ENCODE data around the gene SNAI3. TPM values are rescaled to one million over a fixed set of nuclear protein-coding genes. Genes with fewer than 3 reads are reported as not detected.

SNAI3 gene
- total RNA-seq, 4 donors from 2014 or later: 0.14 to 0.43 TPM; not detected in 2

DNA sequence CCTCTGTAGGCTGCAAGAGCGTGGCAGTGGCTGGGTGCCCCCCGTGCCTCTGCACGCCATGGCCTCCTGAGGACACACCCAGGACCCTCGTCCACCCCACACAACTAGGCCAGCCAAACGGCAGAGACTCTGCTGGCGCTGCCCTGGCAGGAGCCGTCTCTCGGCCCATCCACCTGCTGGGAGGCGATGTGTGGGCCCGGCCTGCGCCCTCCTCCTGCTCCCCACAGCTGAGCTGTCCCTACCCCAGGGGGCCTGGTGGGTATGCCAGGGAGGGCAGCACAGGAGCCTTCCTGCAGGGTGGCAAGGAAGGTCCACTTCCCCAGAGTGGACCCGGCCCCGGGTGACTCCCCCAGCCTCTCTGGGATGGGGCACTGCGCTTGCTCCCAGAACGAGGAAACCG is 12.9 kb upstream of the SNAI3 start:
- Histone ChIP-seq H3K27ac (no peak overlapping the region), H3K36me3 (no peaks in the 10 kb centered on the region), H3K9me3 (no peaks in the 10 kb centered on the region), H3K4me3 (no peak overlapping the region), H3K4me1 (no peaks in the 10 kb centered on the region), H3K27me3 (no peaks in the 10 kb centered on the region)
- intact Hi-C loops (cut with DNase I; ENCODE audit: low total_unique reads): no loop called here
- TF ChIP-seq, protein P1, sequence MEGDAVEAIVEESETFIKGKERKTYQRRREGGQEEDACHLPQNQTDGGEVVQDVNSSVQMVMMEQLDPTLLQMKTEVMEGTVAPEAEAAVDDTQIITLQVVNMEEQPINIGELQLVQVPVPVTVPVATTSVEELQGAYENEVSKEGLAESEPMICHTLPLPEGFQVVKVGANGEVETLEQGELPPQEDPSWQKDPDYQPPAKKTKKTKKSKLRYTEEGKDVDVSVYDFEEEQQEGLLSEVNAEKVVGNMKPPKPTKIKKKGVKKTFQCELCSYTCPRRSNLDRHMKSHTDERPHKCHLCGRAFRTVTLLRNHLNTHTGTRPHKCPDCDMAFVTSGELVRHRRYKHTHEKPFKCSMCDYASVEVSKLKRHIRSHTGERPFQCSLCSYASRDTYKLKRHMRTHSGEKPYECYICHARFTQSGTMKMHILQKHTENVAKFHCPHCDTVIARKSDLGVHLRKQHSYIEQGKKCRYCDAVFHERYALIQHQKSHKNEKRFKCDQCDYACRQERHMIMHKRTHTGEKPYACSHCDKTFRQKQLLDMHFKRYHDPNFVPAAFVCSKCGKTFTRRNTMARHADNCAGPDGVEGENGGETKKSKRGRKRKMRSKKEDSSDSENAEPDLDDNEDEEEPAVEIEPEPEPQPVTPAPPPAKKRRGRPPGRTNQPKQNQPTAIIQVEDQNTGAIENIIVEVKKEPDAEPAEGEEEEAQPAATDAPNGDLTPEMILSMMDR (IDR thresholded peaks at IDR 0.05): no peak
- TF ChIP-seq POLR2A (IDR thresholded peaks at IDR 0.05): no peak
- no peak for DNase-seq

DNA sequence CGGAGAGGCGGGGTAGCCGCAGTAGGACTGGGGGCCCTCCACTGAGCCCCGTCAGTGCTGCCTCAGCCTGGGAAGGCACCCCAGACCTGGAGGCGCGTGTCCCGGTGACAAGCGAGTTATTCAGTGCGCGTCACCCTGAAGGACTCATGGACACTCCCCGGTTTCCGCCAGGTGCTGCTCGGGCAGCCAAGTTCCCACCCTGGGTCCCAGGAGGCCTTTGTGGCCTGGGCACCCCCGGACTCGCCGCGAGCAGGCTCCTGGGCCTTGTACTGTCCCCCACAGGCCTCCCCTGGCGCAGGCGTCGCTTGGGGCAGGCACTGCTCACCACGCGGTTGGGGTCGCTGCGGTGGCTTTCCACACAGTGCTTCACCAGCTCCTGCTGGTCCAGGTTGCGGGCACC is 12.3 kb upstream of the SNAI3 start:
- intact Hi-C loops (cut with DNase I; ENCODE audit: low total_unique reads): no loop called here

DNA sequence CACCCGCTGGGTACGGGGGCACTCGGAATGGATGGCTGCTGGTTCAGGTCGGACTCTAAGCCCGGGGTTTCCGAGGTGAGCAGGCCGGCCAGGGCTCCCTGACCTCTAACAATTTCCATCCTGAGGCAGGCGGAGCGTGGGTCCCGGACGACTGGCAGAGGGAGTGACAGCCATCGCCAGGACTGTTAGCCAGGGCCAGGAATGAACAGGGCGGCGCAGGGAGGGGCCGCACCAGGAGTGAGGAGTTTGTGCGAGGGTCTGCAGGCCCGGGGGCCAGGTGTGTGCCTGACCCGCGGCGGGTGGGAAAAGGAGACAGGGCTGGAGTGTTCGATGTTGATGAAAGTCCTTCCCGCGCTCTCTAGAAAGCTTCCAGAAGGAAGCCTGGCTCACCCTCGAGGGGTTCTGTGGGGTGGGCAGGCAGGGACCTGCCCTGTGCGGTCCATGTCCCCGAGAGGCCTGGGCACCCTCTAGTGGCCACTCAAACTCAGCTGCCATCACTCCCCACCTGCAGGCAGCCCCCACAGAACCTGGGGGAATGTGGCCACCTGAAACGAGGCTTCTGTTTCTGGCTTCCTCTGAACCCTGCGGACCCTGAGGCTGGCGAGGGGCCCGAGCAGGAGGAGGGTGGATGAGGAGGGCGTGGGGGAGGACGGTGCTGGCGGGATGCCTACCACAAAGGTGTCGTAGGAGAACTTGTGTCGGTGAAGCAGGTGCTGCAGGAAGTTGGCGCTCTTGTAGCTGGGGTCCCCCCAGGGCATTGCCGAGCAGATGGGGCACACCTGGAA is 11.7 kb upstream of the SNAI3 start:
- DNase-seq: no peak
- Histone ChIP-seq H3K9me3 (no peaks in the 10 kb centered on the region), H3K27me3 (no peaks in the 10 kb centered on the region), H3K4me3 (no peak overlapping the region), H3K36me3 (no peaks in the 10 kb centered on the region), H3K4me1 (no peaks in the 10 kb centered on the region), H3K27ac (no peak overlapping the region)
- TF ChIP-seq, protein P1 (IDR thresholded peaks at IDR 0.05): no peak
- TF ChIP-seq POLR2A (IDR thresholded peaks at IDR 0.05): no peak
- intact Hi-C loops (cut with DNase I; ENCODE audit: low total_unique reads): no loop called here

More for the DNA sequence above, 12.3 kb upstream of the SNAI3 start:
- Histone ChIP-seq H3K4me3 (no peak overlapping the region), H3K4me1 (no peaks in the 10 kb centered on the region), H3K27ac (no peak overlapping the region), H3K36me3 (no peaks in the 10 kb centered on the region), H3K9me3 (no peaks in the 10 kb centered on the region), H3K27me3 (no peaks in the 10 kb centered on the region)
- TF ChIP-seq POLR2A (IDR thresholded peaks at IDR 0.05): no peak
- TF ChIP-seq, protein P1 (IDR thresholded peaks at IDR 0.05): no peak
- no peak for DNase-seq

DNA sequence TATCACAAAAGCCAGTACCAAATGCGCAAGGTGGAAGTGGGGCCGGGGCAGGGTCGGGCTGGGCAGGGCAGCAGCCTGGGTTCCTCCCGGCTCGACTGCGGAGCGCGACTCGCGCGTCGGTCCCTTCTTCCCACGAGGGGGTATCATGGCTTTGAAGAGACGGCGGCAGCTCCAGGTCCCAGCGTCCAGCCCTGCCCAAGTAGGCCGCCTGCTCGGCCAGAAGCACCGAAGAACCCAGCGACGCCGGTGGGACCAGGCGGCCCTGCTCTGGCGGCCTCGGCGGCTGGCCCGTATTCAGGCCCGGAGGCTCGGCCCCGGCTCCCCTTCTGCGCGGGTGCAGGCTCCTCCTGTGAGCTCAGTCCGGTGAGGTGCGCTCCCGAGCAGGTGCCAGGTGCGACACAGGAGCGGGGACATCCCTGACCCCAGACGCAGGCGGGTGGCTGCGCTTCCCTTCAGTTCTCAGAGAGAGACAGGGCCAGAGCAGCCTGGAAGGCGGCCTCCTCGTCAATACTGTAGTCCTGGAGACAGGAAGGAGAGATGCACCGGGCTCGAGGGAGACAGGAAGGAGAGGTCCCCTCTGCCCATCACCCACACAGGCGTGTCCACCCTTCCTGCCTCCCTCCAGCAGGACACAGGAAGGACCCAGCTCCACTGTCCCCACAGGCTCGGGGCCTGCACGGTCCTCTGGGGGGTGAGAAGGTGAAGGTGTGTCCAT is 11.0 kb upstream of the SNAI3 start:
- TF ChIP-seq POLR2A (IDR thresholded peaks at IDR 0.05): no peak
- TF ChIP-seq, protein P1 (IDR thresholded peaks at IDR 0.05): no peak
- intact Hi-C loops (cut with DNase I; ENCODE audit: low total_unique reads): no loop called here
- no peak for DNase-seq
- Histone ChIP-seq H3K4me3 (no peak overlapping the region), H3K27ac (no peak overlapping the region), H3K27me3 (no peaks in the 10 kb centered on the region), H3K36me3 (no peaks in the 10 kb centered on the region), H3K9me3 (no peaks in the 10 kb centered on the region), H3K4me1 (no peaks in the 10 kb centered on the region)

DNA sequence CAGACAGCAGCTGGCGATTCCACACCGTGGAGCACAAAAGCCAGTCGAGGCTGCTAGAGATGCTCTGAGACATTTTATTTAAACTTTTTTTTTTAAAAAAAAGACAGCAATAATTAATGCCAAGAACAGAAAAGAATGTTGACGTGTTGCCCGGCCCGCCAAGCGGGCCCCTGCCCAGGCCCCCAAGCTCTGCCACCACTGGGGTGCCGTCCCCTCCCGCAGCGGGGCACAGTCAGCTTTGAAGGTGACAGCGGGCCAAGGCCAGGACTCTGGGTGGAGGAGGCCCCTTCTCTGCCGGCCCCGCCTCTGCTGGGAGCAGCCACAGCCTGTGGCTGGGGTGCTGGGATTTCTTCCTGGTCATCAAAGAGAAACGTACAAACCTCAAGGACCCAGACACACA is 10.1 kb upstream of the SNAI3 start:
- intact Hi-C loops (cut with DNase I; ENCODE audit: low total_unique reads): no loop called here
- TF ChIP-seq, protein P1 (IDR thresholded peaks at IDR 0.05): no peak
- no peak for TF ChIP-seq POLR2A (IDR thresholded peaks at IDR 0.05)
- H3K36me3 ChIP-seq: no peaks in the 10 kb centered on the region

More for the DNA sequence above, 10.1 kb upstream of the SNAI3 start:
- Histone ChIP-seq H3K27ac (no peak overlapping the region), H3K9me3 (no peaks in the 10 kb centered on the region), H3K27me3 (no peaks in the 10 kb centered on the region), H3K4me1 (no peaks in the 10 kb centered on the region), H3K4me3 (no peak overlapping the region)
- no peak for DNase-seq

Measured in uterus (tissue), 4 donors.